C4-2B (cell line): Measurements from ENCODE around the gene NELFB.

Experiments
- H3K27ac ChIP-seq: fragments of 450-650 bp; 2 replicates; pipeline ENCODE4 v1.5.1; 2017
- CTCF ChIP-seq: fragments of 450-650 bp; conservative IDR thresholded peaks from 2 replicates; pipeline ENCODE4 v1.5.1; 2017; ENCODE audit warnings: mild to moderate bottlenecking
- ZFX ChIP-seq: fragments of 450-650 bp; IDR thresholded peaks from 2 replicates; pipeline ENCODE4 v1.6.1; 2017

Gene NELFB

DNA sequence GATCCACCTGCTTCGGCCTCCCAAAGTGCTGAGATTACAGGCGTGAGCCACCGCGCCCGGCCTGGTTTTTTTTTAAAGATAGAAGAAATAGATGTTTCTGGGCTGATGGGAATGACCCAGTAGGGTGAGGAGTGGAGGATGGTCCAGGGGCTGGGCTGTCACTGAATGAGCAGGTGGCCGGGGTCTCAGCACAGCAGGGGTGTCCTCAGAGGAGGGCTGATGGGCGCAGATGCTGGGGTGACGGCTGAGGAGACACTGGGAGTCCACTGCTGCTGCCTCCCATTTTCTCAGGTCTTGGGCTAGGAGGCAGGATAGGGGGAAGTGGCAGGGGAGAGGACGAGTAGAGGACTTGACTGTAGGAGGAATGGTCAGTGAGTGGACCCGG, 20.1 kb downstream of the NELFB start:
- TF ChIP-seq CTCF (no peak), ZFX (no peak)
- no peak overlapping the region for H3K27ac ChIP-seq

DNA sequence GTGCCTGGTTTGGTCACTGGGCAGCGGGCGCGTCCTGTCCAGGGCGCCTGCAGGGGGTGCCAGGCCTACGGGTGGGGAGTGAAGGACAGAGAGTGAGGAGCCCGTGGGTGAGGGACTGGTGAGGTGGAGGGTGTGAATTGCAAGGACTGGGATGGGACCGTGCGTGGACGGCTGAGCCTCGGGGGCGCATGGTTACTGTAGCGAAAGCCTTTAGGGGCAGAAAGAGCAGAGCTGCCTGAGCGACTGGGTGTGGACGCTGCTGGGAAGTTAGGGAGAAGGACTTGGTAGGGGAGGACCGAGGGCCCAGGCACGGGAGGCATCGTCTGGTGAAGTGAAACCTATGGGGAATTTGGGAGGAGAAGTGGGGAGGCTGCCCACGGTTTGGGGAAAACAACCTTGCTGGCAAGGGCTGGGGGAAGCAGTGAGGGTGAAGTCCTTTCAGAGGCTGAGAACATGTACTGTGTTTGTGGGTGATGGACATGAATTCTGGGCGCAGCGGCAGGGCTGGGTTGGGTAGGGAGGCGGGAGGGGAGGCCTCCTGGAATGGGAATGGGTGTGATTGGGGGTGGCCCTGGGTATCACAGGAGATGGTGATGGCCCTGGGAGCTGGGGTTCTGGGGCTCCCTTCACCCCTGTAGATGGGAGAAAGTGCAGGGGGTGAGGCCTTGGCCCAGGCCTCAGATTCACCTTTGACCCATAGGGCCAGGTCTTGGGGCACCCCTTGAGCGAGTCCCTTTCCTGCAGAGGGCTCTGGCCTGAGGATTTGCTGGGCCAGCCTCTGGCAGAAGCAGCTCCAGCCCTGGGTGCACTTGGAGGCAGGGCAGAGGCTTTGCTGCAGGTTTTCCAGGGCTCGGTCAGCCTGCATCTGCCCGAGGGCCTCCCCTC, 20.7 kb downstream of the NELFB start:
- TF ChIP-seq CTCF (no peak), ZFX (no peak)
- no peak overlapping the region for H3K27ac ChIP-seq

DNA sequence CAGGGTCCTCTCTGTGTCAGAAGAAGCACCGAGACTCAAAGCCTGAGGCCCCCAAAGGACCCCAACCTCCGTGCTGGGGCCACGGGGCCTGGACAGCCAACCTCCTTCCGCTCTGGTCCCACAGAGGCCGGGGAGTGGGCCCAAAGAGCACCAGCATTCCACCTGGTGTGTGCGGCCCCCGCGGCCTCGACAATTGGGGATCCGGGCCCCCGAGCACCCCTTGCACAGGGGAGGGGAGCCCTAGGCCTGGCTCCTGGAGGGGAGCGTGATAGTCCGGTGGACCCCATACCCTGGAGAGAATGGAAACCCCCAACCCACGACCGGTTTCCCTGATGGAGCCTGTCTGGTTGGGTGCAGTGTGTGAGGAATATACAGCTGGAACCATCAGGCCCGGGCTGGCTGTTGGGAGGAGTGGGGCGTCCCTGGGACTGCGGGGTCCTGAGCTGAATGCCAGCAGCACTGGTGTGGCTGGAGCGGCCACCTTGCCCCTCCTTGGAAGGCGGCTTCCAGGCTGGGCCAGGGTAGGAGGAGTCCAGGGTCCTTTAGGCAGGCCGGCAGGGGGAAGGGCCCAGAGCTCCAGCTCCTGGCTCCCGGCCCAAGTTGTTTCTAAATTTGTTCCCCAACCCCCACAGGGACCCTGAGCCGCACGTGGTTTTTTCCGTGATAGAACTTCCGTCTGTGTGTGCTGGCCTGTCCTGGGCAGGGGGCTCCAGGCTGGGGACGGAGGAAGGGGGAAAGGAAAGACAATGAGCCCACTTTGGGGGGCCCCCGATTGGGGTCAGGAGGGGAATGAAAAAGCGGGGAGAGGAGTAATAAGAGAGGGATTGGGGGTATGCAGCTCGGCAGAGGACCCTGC, 21.6 kb downstream of the NELFB start:
- TF ChIP-seq CTCF (no peak), ZFX (no peak)
- H3K27ac ChIP-seq, result no peak overlapping the region

DNA sequence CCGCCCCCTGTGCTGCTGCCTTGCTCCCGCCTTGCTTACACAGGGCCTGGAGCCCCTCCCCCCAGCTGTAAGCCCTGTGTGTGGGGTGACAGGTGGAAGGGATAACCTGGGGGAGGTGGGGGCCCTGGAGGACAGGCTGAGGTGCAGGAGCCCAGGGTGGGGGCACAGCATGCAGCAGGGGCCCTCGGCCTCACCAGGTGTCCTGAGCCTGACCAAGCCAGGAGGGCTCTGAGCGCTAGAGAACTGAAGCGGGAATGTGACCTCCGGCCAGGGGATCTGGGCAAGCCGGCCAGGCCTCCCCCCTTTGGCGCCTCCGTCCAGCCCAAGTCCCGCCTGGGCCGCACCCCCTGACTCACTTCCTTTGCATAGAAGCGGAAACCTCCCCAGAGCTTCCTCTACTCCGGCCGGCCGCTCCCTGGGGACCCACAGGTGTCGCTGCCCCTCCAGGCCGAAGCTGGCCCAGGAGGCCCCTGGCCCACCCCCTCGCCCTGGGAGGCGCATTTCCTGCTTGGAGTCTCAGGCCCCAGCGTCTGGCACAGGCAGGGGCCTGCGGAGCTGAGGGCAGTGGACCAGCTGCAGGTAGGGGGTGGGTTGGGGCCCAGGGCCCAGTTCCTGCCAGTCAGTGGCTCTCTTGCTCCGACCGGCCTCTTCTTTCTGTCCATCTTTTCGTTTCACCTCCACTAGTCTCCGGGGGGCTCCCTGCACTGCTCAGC, 22.4 kb downstream of the NELFB start, which contains the start of gene TOR4A:
TSS of gene TOR4A (plus strand) at position 398 of the 713 bp plus-strand sequence. CDS start 964 bp downstream, outside the sequence.
- no peak for TF ChIP-seq ZFX
- no peak for TF ChIP-seq CTCF
- H3K27ac ChIP-seq, result no peak within 1 kb of the TSS

- TF ChIP-seq ZFX (no peak), CTCF (no peak)
- H3K27ac ChIP-seq, result no peak overlapping the region
Observed at GRCh38 chr9:137278061-137278701, 23.1 kb downstream of the NELFB start.

- no peak for TF ChIP-seq CTCF
- TF ChIP-seq ZFX, result no peak
- H3K27ac ChIP-seq, result no peak overlapping the region
Observed at GRCh38 chr9:137278721-137279711, 23.9 kb downstream of the NELFB start.
